Measurements from ENCODE around the gene SLC25A25.

SLC25A25 gene

GRCh38 chr9:128113526-128114325, 45.7 kb downstream of the SLC25A25 start:
- no peak for TF ChIP-seq CTCF (IDR thresholded peaks at IDR 0.05; ENCODE audit: low read length, missing control alignments)
- no peak for DNase-seq (ENCODE audit: low read depth)
- H3K4me3 ChIP-seq (replicated peaks; ENCODE audit: low read depth, low read length): no peak overlapping the region

- DNase-seq (ENCODE audit: low read depth): no peak
- no peak for TF ChIP-seq CTCF (IDR thresholded peaks at IDR 0.05; ENCODE audit: low read length, missing control alignments)
Measured at GRCh38 chr9:128114326-128115186, 46.5 kb downstream of the SLC25A25 start.

GRCh38 chr9:128115187-128116103, 47.4 kb downstream of the SLC25A25 start:
- DNase-seq (ENCODE audit: low read depth): no peak
- no peak for TF ChIP-seq CTCF (IDR thresholded peaks at IDR 0.05; ENCODE audit: low read length, missing control alignments)
- H3K4me3 ChIP-seq (replicated peaks; ENCODE audit: low read depth, low read length): no peak overlapping the region

More at GRCh38 chr9:128114326-128115186, 46.5 kb downstream of the SLC25A25 start:
- no peak overlapping the region for H3K4me3 ChIP-seq (replicated peaks; ENCODE audit: low read depth, low read length)

GRCh38 chr9:128116104-128117083, 48.4 kb downstream of the SLC25A25 start:
- DNase-seq (ENCODE audit: low read depth): no peak
- H3K4me3 ChIP-seq (replicated peaks; ENCODE audit: low read depth, low read length): no peak overlapping the region
- no peak for TF ChIP-seq CTCF (IDR thresholded peaks at IDR 0.05; ENCODE audit: low read length, missing control alignments)

GRCh38 chr9:128117613-128118471, 49.8 kb downstream of the SLC25A25 start:
- no peak for TF ChIP-seq CTCF (IDR thresholded peaks at IDR 0.05; ENCODE audit: low read length, missing control alignments)
- H3K4me3 ChIP-seq (replicated peaks; ENCODE audit: low read depth, low read length): no peak overlapping the region
- DNase-seq (ENCODE audit: low read depth): peak; percentile 91

All from fibroblast of pulmonary artery (primary cell).